K562 (cell line): ENCODE data around the gene HNRNPF. TPM values are rescaled to one million over a fixed set of nuclear protein-coding genes. Genes with fewer than 3 reads are reported as not detected.

Experiments used
- ATAC-seq: fragments of 200-7000 bp; cut with Tn5 transposase; 3 replicates; pipeline ENCODE4 v1.9.1; 2020; ENCODE audit warnings: moderate library complexity
- BruUV-seq: library from RNA; stranded (reverse); fragments of 400-500 nt; replicated peaks from 2 replicates; lab custom pipeline; 2021; lab: Mats Ljungman, UMichigan
- CTCF ChIA-PET: fragments of 300-600 bp; formaldehyde crosslinking; extraction: SDS; loops from one replicate; lab custom pipeline; 2021; ENCODE audit warnings: low intra/inter-chr PET ratio; lab: Yijun Ruan, JAX
- POLR2A ChIA-PET: fragments of 300-600, 350-650 bp; sonication (Branson Sonifier 250); formaldehyde crosslinking; extraction: SDS; loops from one replicate; lab custom pipeline; 2021; ENCODE audit warnings: antibody characterized with exemption, inconsistent platforms; lab: Yijun Ruan, JAX
- DNase-seq, 4 experiments: peaks; one replicate each; pipeline versions ENCODE4 v3.0.0 to v3.0.0-alpha.2; 2011 to 2018; ENCODE audit warnings: low spot score in 3 of 4, mixed read lengths in 3 of 4; ENCODE audit errors: extremely low read depth in 1 of 4
- FAIRE-seq: peaks from 2 replicates; lab custom pipeline; 2011; peaks lifted over from hg19 to GRCh38; lab: Jason Lieb, UNC
- H2AFZ ChIP-seq: 2 replicates; pipeline ENCODE4 v1.6.0; 2011; ENCODE audit warnings: low read depth, low read length, control low read depth, inconsistent platforms
- H3K27ac ChIP-seq: fragments of 200-600 bp; 3 replicates; pipeline ENCODE4 v1.8.0; 2011; ENCODE audit warnings: low read depth, mild to moderate bottlenecking, control low read depth, inconsistent platforms, low read length, moderate library complexity, mixed read lengths; ENCODE audit errors: extremely low read depth
- H3K27me3 ChIP-seq, 2 experiments: fragments of 300-600 bp in 1 of 2; 2 replicates in 1 of 2; 3 replicates in 1 of 2; pipeline versions ENCODE4 v1.6.0 to v1.8.0; 2011; ENCODE audit warnings: inconsistent platforms in 2 of 2, low read length in 2 of 2, mild to moderate bottlenecking in 1 of 2, mixed read lengths in 1 of 2, moderate library complexity in 1 of 2; ENCODE audit not compliant: control insufficient read depth in 2 of 2, insufficient read depth in 2 of 2
- H3K36me3 ChIP-seq: fragments of 300-600 bp; 3 replicates; pipeline ENCODE4 v1.8.0; 2011; ENCODE audit warnings: mild to moderate bottlenecking, low read length, inconsistent platforms; ENCODE audit not compliant: control insufficient read depth, insufficient read depth
- H3K4me1 ChIP-seq, 2 experiments: fragments of 200-600 bp in 1 of 2; replicated peaks in 1 of 2; 2 replicates in 1 of 2; 3 replicates in 1 of 2; pipeline versions ENCODE4 v1.5.1 to v1.8.0; 2011; ENCODE audit warnings: inconsistent platforms in 2 of 2, low read length in 2 of 2, mild to moderate bottlenecking in 1 of 2, mixed read lengths in 1 of 2, moderate library complexity in 1 of 2; ENCODE audit not compliant: control insufficient read depth in 2 of 2, insufficient read depth in 2 of 2
- H3K4me2 ChIP-seq: 2 replicates; pipeline ENCODE4 v1.6.1; 2011; ENCODE audit warnings: low read length, control low read depth, inconsistent platforms, mixed read lengths; ENCODE audit not compliant: insufficient read depth
- H3K4me3 ChIP-seq: fragments of 200-600 bp; sonication (generic), shearing (Covaris generic); 2 replicates; pipeline ENCODE4 v1.5.1; 2016; ENCODE audit warnings: control low read depth, inconsistent platforms
- H3K79me2 ChIP-seq: fragments of 200-600 bp; 3 replicates; pipeline ENCODE4 v1.8.0; 2011; ENCODE audit warnings: low read length, inconsistent platforms; ENCODE audit not compliant: control insufficient read depth, insufficient read depth
- H3K9ac ChIP-seq, 2 experiments: 2 replicates each; pipeline versions ENCODE4 v1.6.0 to v1.6.1; 2011; ENCODE audit warnings: low read depth in 2 of 2, low read length in 2 of 2, control low read depth in 1 of 2, inconsistent platforms in 1 of 2, mild to moderate bottlenecking in 1 of 2, mixed read lengths in 1 of 2; ENCODE audit not compliant: insufficient read depth in 1 of 2
- H3K9me1 ChIP-seq: one replicate; pipeline ENCODE4 v1.6.0; 2011; ENCODE audit warnings: inconsistent platforms, mild to moderate bottlenecking, low read length, moderate library complexity; ENCODE audit not compliant: control insufficient read depth, insufficient read depth
- H3K9me3 ChIP-seq: replicated peaks from 2 replicates; pipeline ENCODE4 v1.5.1; 2011; ENCODE audit warnings: low read depth, low read length, inconsistent platforms; ENCODE audit not compliant: control insufficient read depth, insufficient read depth
- H4K20me1 ChIP-seq: replicated peaks from 2 replicates; pipeline ENCODE4 v1.6.1; 2011; ENCODE audit warnings: low read length, inconsistent platforms, mixed read lengths; ENCODE audit not compliant: control insufficient read depth, insufficient read depth
- GABPA ChIP-seq: fragments of 200-800 bp; sonication (Bioruptor generic); conservative IDR thresholded peaks from 2 replicates; pipeline ENCODE4 v1.6.1; 2016; ENCODE audit warnings: low read depth, missing genetic modification characterization, missing compliant biosample characterization
- MTF1 ChIP-seq: fragments of 250-450 bp; sonication (Bioruptor Pico); IDR thresholded peaks from 2 replicates; pipeline ENCODE4 v1.9.0; 2021; ENCODE audit warnings: moderate library complexity, mild to moderate bottlenecking, inconsistent platforms, borderline replicate concordance
- ZNF583 ChIP-seq: fragments of 250-450 bp; sonication (Bioruptor Pico); IDR thresholded peaks from 2 replicates; pipeline ENCODE4 v1.4.0; 2020
- WGBS: fragments of 100-300 bp; shearing (Covaris generic); methylation state at CpG from one replicate; pipeline ENCODE4 v1.1.6; 2016; ENCODE audit warnings: low coverage, mixed read lengths; ENCODE audit not compliant: insufficient coverage; ENCODE audit errors: missing lambda C conversion rate; 5-methylcytosine and 5-hydroxymethylcytosine counted together
- in situ Hi-C: fragments of 300-500 bp; cut with MboI; formaldehyde crosslinking; loops from 4 replicates; pipeline ENCODE4 v1.15.0; 2018; ENCODE audit warnings: inconsistent platforms, mixed read lengths
- intact Hi-C: fragments of 100-400 bp; cut with micrococcal nuclease; formaldehyde crosslinking; loops from 2 replicates; pipeline ENCODE4 v1.14.2; 2022
- polyA plus RNA-seq, 8 experiments: library from polyadenylated mRNA; depleted of rRNA in 4 of 8; stranded (reverse) in 5 of 8; unstranded in 3 of 8; fragments of >200 nt; fragmentation: Nextera tagmentation in 2 of 8; fragmentation: Illumina TruSeq in 1 of 8; extraction: Ambion mirVana in 2 of 8; extraction: Trizol in 1 of 8; gene quantifications; 2 replicates each; pipeline versions ENCODE4 v1.2.1 to v1.2.3, GENCODE V29; 2011 to 2014; ENCODE audit warnings: inconsistent platforms in 1 of 8, missing spikeins in 1 of 8
- total RNA-seq, 7 experiments: library from RNA; depleted of rRNA in 6 of 7; stranded (reverse); fragments of >200 nt in 6 of 7; fragmentation: Illumina TruSeq in 2 of 7; extraction: Trizol in 2 of 7; gene quantifications; 2 replicates each; pipeline versions ENCODE4 v1.2.1 to v1.2.3, GENCODE V29; 2011 to 2021; ENCODE audit warnings: low replicate concordance in 1 of 7
- TF ChIP-seq, protein P1 (sequence below): fragments of 450-650 bp; IDR thresholded peaks from 2 replicates; pipeline ENCODE4 v1.6.1; 2017; ENCODE audit warnings: mild to moderate bottlenecking, moderate library complexity
- TF ChIP-seq, protein P2 (sequence below): fragments of 450-650 bp; IDR thresholded peaks from 2 replicates; pipeline ENCODE4 v1.6.1; 2016; ENCODE audit warnings: low read depth

The HNRNPF gene
- total and polyA plus RNA-seq, 9 of the 15 experiments (the other 6 are each of a cell fraction or from before 2014, with no cell fraction given), result 192 to 489 (median 416) TPM

DNA sequence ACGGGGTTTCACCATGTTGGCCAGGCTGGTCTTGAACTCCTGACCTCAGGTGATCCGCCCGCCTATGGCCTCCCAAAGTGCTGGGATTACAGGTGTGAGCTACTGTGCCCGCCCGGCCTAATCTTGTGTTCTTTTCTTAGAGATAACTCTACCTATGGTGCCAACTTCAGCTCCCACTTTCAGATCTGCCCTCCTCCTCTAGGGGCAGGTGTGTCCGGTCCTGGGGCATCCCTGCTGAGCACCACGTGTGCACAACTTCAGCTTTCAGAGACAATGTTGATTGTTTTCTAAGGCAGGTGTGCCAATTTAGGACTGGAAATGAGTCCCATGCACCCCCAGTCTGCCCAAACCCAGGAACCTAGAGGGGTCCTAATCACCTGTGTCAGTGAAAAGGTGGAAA lies 56.0 kb downstream of the HNRNPF start:
- Histone ChIP-seq H3K36me3 (no peaks in the 10 kb centered on the region), H3K4me2 (no peak overlapping the region), H3K27me3 (peaks cover 13 to 19% of the 10 kb centered on the region in 2 experiments; a peak in 4 of 5 replicates), H3K9me1 (no peaks in the 10 kb centered on the region), H3K4me3 (no peak overlapping the region), H3K9ac (no peak overlapping the region), H3K4me1 (peaks cover 10 to 28% of the 10 kb centered on the region in 2 experiments), H3K27ac (no peak overlapping the region), H4K20me1 (no peaks in the 10 kb centered on the region), H3K9me3 (no peaks in the 10 kb centered on the region), H3K79me2 (no peaks in the 10 kb centered on the region), H2AFZ (no peak overlapping the region)
- ChIA-PET POLR2A (no interaction called here), CTCF (no interaction called here)
- TF ChIP-seq GABPA (tag) (no peak), MTF1 (no peak)
- TF ChIP-seq, protein P1, sequence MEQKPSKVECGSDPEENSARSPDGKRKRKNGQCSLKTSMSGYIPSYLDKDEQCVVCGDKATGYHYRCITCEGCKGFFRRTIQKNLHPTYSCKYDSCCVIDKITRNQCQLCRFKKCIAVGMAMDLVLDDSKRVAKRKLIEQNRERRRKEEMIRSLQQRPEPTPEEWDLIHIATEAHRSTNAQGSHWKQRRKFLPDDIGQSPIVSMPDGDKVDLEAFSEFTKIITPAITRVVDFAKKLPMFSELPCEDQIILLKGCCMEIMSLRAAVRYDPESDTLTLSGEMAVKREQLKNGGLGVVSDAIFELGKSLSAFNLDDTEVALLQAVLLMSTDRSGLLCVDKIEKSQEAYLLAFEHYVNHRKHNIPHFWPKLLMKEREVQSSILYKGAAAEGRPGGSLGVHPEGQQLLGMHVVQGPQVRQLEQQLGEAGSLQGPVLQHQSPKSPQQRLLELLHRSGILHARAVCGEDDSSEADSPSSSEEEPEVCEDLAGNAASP, result no peak
- DNase-seq, result no peak
- WGBS, result 29% methylated on average over 7 of the region's 7 CpGs
- FAIRE-seq, result no peak
- intact Hi-C loops, result no loop called here
- in situ Hi-C loops, result no loop called here
- BruUV-seq, result no TSS peak
- no peak for ATAC-seq

DNA sequence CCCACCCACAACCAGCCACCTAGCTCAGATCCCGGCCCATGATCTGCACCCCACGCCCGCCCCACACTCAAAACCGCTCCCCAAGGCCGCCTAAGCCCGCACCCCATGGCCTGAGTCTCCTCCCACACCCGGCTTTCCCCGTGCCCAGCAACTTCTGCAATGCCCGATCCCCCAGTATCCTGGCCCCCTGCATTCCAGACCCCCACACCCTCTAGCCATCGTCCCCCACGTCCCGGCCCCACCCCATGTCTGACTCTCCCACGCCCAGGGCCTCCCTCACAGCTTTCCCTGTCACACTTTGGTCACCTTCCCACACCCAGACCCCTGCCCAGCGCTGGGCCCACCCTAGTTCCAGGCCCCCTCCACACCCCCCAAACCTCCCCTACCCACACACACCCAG lies 57.7 kb downstream of the HNRNPF start:
- no peak overlapping the region for H3K4me3 ChIP-seq
- in situ Hi-C loops (no loop called here), intact Hi-C loops (no loop called here)
- no peak overlapping the region for H2AFZ ChIP-seq
- no TSS peak for BruUV-seq
- peaks cover 13 to 19% of the 10 kb centered on the region in 2 experiments; a peak in 4 of 5 replicates for H3K27me3 ChIP-seq
- no peaks in the 10 kb centered on the region for H4K20me1 ChIP-seq
- POLR2A ChIA-PET, result no interaction called here
- H3K9me3 ChIP-seq, result no peaks in the 10 kb centered on the region
- H3K9me1 ChIP-seq, result no peaks in the 10 kb centered on the region
- no peak overlapping the region for H3K9ac ChIP-seq
- DNase-seq (no peak), FAIRE-seq (no peak), ATAC-seq (no peak)
- H3K27ac ChIP-seq, result no peak overlapping the region
- no peaks in the 10 kb centered on the region for H3K79me2 ChIP-seq
- CTCF ChIA-PET, result no interaction called here
- H3K36me3 ChIP-seq, result no peaks in the 10 kb centered on the region
- H3K4me1 ChIP-seq, result peaks cover 6 to 22% of the 10 kb centered on the region in 2 experiments
- no peak overlapping the region for H3K4me2 ChIP-seq
- WGBS, result 14% methylated on average over 10 of the region's 14 CpGs
- TF ChIP-seq, protein P2, sequence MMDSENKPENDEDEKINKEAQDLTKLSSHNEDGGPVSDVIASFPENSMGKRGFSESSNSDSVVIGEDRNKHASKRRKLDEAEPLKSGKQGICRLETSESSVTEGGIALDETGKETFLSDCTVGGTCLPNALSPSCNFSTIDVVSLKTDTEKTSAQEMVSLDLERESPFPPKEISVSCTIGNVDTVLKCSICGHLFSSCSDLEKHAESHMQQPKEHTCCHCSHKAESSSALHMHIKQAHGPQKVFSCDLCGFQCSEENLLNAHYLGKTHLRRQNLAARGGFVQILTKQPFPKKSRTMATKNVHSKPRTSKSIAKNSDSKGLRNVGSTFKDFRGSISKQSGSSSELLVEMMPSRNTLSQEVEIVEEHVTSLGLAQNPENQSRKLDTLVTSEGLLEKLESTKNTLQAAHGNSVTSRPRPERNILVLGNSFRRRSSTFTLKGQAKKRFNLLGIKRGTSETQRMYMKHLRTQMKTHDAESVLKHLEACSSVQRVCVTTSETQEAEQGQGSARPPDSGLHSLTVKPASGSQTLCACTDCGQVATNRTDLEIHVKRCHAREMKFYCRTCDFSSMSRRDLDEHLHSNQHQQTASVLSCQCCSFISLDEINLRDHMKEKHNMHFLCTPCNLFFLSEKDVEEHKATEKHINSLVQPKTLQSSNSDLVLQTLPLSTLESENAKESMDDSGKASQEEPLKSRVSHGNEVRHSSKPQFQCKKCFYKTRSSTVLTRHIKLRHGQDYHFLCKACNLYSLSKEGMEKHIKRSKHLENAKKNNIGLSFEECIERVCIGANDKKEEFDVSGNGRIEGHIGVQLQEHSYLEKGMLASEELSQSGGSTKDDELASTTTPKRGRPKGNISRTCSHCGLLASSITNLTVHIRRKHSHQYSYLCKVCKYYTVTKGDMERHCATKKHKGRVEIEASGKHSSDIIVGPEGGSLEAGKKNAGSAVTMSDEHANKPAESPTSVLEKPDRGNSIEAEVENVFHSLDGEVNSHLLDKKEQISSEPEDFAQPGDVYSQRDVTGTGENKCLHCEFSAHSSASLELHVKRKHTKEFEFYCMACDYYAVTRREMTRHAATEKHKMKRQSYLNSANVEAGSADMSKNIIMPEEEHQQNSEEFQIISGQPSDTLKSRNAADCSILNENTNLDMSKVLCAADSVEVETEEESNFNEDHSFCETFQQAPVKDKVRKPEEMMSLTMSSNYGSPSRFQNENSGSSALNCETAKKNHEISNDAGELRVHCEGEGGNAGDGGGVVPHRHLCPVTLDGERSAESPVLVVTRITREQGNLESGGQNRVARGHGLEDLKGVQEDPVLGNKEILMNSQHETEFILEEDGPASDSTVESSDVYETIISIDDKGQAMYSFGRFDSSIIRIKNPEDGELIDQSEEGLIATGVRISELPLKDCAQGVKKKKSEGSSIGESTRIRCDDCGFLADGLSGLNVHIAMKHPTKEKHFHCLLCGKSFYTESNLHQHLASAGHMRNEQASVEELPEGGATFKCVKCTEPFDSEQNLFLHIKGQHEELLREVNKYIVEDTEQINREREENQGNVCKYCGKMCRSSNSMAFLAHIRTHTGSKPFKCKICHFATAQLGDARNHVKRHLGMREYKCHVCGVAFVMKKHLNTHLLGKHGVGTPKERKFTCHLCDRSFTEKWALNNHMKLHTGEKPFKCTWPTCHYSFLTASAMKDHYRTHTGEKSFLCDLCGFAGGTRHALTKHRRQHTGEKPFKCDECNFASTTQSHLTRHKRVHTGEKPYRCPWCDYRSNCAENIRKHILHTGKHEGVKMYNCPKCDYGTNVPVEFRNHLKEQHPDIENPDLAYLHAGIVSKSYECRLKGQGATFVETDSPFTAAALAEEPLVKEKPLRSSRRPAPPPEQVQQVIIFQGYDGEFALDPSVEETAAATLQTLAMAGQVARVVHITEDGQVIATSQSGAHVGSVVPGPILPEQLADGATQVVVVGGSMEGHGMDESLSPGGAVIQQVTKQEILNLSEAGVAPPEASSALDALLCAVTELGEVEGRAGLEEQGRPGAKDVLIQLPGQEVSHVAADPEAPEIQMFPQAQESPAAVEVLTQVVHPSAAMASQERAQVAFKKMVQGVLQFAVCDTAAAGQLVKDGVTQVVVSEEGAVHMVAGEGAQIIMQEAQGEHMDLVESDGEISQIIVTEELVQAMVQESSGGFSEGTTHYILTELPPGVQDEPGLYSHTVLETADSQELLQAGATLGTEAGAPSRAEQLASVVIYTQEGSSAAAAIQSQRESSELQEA, result no peak
- no peak for TF ChIP-seq ZNF583 (CRISPR knock-in tag)
